Left forelimb (tissue), 1 donor: Measurements from ENCODE around the gene OPN1LW.
"Not testable (repeated sequence)": the region's sequence is repeated elsewhere in the genome, so short reads cannot be mapped to it uniquely, and the experiment has no call there.

ENCODE experiments used
- DNase-seq: peaks from one replicate; pipeline ENCODE4 v3.0.0-alpha.2; 2018; ENCODE audit warnings: low spot score

OPN1LW gene

DNA sequence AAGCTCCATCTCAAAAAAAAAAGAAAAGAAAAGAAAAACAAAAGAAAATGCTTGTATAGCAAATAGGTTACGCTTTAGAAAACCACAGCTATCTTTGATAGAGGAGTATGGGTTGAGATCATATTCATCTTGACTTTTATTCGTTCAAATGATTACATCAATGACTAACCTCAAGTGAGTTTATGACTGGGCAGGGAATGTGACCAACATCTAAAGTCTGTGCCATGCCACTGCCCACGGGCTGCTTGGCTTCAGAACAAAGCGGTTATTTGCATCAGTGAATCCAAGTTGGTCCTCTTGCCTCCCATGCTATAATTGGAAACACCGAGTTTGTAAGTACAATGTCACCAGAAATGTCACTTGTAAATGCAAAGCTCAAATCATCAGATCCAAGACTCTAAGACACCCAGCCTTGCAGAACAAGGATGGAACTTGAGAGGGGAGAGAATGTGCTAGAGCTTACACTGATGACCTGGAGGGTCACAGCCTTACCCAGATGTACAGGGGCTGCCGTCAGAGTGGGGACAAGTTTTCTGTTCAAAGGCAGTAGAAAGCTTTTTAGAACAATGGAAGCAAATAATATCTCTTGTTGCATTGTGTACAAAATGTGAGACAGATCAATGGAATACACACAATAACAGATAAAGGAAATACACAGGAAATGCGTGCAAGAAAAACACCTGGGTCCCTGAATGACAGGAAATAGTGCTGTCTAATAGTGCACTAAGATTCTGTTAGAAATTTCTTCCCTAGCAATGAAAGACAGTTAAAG, 8.4 kb upstream of the OPN1LW start:
- no peak for DNase-seq

DNA sequence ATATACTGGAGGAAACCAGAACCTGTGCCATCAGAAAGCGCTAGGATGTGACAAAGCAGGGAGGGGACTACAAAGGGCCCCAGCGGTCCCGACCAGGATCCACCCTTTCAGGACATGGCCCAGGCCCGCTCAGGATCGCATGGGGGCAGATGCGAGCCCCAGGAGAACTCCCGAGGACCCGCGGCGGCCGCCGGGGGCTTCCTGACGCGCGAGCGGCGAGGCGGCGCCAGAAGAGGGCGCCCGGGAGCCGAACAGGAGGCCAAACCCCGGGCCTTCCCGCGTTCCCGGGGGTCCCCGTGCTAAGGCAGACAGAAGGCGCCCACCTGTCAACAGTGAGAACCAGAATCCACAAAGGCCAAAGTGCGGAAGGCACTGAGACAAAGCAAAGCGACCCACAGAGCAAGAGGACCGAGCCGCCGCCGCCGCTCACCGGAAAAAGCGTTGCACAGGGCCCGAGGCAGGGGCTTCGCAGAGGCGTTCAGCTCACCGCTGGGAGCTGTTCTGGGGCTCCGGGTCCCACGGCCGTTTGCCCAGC, 7.3 kb upstream of the OPN1LW start:
- DNase-seq: peak; percentile 75

DNA sequence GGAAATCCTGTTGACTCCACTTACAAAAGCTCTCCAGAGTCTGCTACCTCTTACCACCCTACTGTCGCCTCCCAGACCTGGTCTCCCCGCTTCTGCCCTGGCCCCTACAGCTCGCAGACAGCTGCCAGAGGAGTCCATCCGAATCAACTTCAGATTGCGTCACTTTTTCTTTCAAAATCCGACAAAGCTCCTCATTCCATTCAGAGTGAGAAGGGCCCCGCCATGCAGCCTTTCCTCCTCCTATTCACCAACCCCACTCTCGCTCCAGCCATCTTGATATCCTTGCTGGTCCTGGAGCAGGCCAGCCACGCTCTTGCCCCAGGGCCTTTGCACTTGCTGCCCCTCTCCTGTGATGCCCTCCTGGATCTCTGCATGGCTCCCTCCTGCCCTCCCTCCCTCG, 5.2 kb upstream of the OPN1LW start:
- no peak for DNase-seq

DNA sequence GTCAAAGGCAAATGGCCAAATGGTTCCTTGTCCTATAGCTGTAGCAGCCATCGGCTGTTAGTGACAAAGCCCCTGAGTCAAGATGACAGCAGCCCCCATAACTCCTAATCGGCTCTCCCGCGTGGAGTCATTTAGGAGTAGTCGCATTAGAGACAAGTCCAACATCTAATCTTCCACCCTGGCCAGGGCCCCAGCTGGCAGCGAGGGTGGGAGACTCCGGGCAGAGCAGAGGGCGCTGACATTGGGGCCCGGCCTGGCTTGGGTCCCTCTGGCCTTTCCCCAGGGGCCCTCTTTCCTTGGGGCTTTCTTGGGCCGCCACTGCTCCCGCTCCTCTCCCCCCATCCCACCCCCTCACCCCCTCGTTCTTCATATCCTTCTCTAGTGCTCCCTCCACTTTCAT, 3.8 kb upstream of the OPN1LW start:
- no peak for DNase-seq

DNA sequence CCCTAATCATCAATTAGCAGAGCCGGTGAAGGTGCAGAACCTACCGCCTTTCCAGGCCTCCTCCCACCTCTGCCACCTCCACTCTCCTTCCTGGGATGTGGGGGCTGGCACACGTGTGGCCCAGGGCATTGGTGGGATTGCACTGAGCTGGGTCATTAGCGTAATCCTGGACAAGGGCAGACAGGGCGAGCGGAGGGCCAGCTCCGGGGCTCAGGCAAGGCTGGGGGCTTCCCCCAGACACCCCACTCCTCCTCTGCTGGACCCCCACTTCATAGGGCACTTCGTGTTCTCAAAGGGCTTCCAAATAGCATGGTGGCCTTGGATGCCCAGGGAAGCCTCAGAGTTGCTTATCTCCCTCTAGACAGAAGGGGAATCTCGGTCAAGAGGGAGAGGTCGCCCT, 3.3 kb upstream of the OPN1LW start:
- DNase-seq: no peak

DNA sequence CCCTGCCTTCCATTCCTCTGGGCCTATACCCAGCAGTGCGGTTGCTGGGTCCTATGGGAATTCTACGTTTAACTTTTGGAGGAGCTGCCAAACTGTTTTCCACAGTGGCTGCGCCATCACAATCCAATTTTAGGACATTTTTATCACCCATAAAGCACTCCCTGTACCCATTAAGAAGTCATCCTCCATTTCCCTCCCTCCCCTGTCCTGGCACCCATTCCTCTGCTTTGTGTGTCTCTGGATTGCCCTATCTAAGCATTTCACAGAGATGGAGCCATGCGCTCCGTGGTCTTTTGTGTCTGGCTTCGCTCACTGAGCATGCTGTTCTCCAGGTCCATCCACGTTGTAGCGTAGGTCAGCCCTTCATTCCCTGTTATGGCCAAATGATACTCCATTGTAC, 1.7 kb upstream of the OPN1LW start:
- no peak for DNase-seq

DNA sequence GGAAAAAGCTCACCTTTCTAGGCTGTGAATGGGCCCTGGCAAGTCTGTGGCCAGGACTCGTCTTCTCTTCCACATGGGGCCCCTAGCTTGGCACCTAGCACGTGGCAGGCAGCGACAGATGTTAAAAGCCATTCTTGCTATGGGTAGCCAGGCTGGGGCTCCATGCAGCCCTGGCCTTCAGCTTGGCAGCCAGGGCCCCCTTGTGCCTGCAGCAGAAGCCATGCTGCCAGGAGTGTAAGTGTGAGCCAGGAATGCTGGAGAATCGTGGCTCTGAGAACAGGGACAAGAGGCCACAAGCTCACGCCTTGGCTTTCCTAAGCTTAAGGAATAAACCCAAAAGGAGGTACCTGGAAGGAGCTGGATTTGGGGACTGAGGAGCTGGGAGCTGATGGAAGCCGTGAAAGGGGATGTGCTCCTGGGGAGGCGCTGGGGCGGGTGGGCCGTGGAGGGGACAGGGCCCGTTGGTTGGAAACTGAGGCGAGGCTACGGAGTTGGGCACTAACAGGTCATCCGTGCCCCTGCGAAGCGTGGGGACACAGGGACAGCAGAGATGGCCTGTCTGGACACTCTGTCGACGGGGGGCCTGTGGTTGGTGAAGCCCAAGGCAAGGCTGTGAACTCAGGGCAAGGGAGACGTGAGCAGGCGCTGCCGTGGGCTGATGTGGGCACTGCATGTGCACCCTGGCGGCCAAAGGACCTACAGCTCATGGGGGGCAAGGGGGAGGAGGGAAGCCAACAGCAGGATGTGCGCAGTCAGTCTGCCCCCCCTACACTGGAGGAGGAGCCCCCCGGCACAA, 895 bp upstream of the OPN1LW start:
- no peak for DNase-seq

DNA sequence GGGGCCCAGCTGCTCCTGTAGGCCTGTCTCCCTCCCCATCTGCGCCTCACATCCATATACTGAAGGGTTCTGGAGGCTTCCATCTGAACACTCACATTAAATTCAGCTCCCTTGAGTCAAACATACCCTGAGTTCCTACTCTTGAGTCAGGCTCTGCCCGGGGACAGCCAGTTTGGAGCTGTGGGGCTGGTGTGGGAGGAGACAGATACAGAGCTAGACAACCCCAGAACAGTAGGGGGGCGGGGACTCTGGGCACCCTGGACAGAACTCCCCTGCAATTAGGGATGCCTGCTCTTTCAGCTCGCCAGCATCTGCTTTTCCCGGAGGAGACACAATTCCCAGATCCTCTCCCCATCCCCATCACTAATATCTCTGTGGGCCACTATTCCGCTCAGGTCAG, 7.0 kb downstream of the OPN1LW start:
- DNase-seq: not testable (repeated sequence)

DNA sequence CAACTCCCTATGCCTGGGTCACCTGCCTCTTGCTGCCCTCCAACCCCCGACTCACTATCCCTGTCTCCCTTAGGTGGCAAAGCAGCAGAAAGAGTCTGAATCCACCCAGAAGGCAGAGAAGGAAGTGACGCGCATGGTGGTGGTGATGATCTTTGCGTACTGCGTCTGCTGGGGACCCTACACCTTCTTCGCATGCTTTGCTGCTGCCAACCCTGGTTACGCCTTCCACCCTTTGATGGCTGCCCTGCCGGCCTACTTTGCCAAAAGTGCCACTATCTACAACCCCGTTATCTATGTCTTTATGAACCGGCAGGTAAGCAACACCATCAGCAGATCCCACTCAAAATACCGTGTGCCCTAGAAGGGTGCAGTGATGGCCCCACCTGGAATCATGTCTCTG, 12.2 kb downstream of the OPN1LW start:
- not testable (repeated sequence) for DNase-seq

DNA sequence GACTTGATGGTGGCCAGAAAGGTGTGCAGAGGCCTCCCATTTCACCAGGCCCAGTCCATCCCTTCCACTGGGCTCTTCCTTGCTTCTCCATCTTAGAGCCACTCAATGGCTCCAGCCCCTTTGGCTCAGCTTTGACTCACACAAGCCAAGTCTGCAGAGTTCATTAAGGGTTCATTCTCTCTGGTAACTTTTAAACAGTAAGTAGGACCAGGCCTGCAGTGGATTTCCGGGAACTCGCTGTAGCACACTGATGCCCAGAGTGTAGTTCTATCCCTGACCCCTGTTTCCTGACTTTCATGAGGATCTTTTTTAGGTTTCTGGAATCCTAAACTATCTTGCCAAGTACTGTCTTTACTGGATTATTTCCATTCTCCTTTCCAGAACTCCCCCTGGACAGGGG, 13.2 kb downstream of the OPN1LW start:
- DNase-seq: not testable (repeated sequence)

DNA sequence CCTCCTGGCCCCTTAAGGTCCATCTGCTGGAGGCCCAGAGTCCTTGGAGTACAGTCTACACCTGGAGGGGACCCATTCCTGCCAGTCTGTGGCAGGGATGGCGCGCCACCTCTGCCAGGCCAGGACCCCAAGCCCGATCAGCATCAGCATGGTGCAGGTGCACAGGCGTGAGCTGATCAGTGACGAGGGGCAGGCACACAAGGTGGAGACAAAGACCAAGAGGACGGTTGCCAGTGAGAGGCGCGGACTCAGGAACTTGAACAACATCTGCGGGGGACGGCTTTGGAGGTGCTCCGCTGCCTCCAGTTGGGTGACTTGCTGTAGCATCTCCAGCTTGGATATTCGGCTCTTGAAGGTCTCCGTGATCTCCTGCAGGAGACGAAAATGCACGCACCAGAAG, 15.3 kb downstream of the OPN1LW start:
- DNase-seq: not testable (repeated sequence)

DNA sequence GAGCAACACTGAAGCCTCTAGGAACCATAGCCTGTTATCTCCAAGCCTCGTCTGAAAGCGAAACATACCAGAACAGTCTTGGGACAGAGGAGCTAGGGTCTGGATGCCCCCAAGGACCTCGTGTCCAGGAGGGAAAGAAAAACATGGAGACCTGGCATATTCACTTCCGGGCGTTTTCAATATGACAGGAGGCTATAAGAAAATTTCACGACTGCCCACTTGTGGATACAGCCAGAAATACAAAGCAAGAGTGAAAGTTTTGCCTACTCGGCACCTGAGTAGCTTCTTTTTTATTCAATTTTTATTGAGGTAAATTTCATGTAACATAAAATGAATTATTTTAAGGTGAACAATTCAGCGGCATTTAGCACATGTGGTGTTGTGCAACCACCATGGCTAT, 20.9 kb downstream of the OPN1LW start:
- not testable (repeated sequence) for DNase-seq

DNA sequence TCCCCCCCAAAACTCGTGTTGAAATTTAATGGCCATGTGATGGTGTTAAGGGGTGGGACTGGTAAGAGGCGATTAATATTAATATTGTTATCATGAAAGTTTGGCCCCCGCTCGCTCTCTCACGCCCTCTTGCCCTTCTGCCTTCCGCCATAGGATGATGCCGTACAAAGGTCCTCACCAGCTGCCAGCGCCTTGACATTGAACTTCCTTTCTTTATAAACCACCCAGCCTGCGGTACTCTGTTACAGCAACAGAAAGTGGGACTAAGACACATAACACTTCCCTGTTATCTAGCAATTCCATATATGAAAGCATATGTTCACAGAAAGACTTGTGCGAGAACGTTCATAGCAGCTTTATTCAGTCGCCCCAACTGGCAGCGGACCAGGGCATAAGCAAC, 24.3 kb downstream of the OPN1LW start:
- not testable (repeated sequence) for DNase-seq

DNA sequence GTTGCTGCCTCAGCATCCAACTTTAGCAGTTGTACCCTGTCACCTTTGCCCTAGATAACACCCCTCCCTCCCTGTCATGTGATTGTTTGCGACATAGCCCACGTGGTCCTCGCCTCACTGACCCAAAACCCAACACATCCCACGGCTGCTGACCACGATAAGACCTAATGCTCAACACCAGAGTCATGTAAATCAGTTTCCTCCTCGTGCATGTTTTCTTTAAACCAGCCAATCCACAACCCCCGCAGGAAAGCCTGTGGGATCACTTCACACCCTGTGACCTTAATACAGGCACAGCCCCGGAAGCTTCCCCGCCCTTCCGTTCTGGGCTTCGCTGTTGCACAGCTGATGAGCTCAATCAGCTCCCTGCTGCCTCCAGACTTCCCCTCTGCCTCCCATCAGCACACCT, 28.5 kb downstream of the OPN1LW start:
- DNase-seq: not testable (repeated sequence)

DNA sequence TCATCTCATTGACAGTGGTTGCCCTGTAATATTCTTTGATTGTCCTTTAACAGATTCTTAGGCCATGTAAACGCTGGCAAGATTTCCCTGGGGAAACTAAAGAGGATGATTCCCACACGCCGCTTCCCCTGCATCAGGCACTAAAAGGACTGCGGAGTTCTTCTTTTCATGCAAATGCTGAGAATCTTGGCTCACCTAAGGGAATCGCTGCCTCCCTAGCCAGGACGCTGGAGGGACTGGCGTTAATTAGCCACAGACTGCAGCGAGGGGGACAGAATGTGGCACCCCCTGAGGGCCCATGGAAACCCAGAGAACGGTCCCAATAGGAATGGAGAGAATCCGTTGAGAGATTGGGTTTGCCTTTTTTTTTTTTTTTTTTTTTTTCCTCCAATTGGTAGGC, 30.3 kb downstream of the OPN1LW start:
- DNase-seq: not testable (repeated sequence)

DNA sequence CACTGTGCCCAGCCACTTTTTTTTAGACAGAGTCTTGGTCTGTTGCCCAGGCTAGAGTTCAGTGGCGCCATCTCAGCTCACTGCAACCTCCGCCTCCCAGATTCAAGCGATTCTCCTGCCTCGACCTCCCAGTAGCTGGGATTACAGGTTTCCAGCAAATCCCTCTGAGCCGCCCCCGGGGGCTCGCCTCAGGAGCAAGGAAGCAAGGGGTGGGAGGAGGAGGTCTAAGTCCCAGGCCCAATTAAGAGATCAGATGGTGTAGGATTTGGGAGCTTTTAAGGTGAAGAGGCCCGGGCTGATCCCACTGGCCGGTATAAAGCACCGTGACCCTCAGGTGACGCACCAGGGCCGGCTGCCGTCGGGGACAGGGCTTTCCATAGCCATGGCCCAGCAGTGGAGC, 38.3 kb downstream of the OPN1LW start, which contains the start of gene OPN1MW:
OPN1MW (plus strand) TSS at position 301 of the 400 bp plus-strand sequence; CDS start at position 383, 82 bp downstream.
- DNase-seq: not testable (repeated sequence)

DNA sequence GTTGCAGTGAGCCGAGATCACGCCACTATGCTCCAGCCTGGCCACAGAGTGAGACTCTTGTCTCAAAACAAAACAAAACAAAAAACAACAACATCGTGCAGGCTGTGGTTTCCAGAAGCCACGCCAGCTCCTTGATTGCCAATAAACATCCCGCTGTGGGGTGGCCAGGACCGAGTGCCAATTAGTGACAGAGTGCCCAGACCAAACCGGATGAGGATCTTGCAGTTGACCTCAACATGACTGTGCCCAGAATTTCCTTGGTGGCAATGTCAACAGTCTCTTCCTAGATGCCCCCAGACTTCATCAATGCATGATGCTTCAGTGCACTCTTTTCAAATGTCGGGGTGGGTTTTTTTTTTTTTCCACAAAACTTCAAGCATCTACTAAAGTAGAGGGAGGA, 39.8 kb downstream of the OPN1LW start:
- not testable (repeated sequence) for DNase-seq

DNA sequence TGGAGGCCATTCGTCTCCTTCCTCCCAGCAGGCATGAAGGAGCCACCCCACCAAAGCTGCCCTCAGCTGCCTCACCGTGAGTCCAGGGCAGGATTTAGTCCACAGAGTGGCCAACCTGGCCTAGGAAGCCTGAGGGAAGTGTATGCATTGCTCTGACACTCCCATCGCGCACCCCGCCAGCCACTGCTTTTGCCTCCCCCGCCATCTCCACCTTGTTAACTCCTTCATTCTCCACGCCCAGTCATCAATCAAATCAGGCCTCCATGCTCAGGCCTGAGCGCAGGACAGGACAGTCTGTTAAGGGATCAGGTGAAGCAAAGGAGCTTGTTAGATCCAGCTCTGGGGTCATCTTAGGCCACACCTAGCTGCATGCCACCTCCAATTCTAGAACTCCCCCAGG, 48.8 kb downstream of the OPN1LW start:
- DNase-seq: not testable (repeated sequence)

DNA sequence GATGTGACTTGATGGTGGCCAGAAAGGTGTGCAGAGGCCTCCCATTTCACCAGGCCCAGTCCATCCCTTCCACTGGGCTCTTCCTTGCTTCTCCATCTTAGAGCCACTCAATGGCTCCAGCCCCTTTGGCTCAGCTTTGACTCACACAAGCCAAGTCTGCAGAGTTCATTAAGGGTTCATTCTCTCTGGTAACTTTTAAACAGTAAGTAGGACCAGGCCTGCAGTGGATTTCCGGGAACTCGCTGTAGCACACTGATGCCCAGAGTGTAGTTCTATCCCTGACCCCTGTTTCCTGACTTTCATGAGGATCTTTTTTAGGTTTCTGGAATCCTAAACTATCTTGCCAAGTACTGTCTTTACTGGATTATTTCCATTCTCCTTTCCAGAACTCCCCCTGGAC, 50.3 kb downstream of the OPN1LW start:
- DNase-seq: not testable (repeated sequence)

DNA sequence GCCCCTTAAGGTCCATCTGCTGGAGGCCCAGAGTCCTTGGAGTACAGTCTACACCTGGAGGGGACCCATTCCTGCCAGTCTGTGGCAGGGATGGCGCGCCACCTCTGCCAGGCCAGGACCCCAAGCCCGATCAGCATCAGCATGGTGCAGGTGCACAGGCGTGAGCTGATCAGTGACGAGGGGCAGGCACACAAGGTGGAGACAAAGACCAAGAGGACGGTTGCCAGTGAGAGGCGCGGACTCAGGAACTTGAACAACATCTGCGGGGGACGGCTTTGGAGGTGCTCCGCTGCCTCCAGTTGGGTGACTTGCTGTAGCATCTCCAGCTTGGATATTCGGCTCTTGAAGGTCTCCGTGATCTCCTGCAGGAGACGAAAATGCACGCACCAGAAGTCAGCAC, 52.4 kb downstream of the OPN1LW start:
- not testable (repeated sequence) for DNase-seq
